NCI-H1694 treated with DMSO at 0.1 percent for 48 hours (cell line): Measurements from ENCODE around the gene NTSR2.
"Not testable (repeated sequence)": the region's sequence is repeated elsewhere in the genome, so short reads cannot be mapped to it uniquely, and the experiment has no call there.

Experiments used
- DNase-seq: peaks from one replicate; lab custom pipeline; 2025; lab: John Stamatoyannopoulos, UW

Gene NTSR2

GRCh38 chr2:11679486-11680181 lies 9.6 kb upstream of the NTSR2 start:
- DNase-seq, result no peak

GRCh38 chr2:11679016-11679415 lies 9.0 kb upstream of the NTSR2 start:
- DNase-seq, result no peak

- no peak for DNase-seq
Measured at GRCh38 chr2:11678306-11678960, 8.4 kb upstream of the NTSR2 start.

DNA sequence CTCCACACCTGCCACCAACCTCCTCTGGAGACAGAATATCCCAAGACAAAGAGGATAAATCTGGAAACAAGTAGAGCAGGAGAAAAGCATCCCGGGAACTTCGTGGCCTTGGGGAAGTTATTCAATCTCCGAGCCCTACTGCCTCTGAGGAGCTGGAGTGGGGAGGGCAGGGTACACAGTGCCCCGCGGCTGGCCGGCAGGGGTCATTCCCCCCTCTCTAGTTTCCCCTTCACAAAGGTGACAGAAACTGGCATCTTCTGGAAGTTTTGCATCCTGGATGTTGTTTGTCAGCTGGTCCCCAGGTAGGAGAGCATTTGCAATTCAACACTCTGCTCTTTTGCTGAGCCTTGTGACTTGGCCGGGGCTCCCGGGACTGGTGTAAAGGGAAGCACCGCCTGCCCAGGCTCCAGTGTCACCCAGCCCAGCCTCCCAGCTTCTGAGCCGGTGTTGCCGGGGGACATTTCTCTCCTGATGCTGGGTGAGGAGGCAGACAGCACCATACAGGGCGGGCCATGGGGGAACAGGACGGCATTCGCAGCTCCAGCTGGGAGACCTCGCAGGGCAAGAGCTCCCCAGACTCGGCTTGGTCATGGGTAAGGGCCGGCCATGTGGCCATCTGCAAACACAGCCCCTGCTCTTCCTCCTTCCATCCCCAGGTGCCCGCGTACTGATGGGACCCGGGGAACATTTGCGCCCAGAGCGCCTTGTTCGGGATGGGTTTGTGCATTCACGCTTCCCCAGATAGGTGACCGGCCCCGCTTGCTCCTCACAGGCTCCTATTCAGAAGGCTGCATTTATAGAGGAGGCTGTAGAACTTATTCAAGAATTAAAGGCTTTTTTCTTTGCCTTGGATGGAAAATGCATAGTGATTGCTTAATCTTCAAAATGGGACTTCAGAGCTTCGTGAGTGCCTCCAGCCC lies 7.4 kb upstream of the NTSR2 start:
- DNase-seq, result no peak

DNA sequence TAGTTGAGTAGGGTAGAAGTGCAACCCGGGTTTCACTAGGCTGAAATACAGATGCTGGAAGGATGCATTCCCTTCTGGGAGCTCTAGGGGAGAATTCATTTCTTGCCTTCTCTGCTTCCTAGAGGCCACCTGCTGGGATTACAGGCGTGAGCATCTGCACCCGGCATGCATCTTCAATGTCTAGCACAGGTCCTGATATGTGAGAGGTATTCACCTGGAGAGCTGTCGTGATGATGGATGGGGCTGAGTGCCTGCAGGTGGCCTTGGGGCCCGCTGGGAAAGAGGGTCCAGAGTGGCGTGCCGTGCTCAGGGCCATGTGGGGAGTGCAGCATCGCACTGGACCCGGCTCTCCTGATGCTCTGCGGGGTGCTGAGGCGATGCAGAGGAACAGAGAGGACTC lies 6.6 kb upstream of the NTSR2 start:
- DNase-seq, result no peak

GRCh38 chr2:11675423-11676112 lies 5.6 kb upstream of the NTSR2 start:
- DNase-seq, result no peak

- DNase-seq, result no peak
Measured at GRCh38 chr2:11674983-11675382, 5.0 kb upstream of the NTSR2 start.

DNA sequence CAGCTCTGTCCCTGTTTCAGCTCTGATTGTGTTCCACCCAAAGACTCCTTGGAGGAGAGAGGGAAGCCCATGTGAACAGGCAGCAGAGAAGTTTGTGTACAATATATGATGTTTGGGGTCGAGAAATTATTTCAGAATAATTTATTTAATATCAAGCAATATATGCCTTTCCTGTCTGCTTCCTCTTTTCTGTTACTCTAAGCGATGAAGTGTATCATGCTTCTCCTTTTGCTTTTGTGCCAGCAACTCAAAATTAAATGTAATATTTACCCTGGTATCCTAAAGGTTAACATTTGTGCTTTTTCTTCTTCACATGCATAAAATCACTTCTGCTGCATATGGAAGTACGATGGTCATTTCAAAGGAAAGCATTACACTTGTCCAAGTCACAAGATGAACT lies 2.4 kb upstream of the NTSR2 start:
- DNase-seq, result no peak

DNA sequence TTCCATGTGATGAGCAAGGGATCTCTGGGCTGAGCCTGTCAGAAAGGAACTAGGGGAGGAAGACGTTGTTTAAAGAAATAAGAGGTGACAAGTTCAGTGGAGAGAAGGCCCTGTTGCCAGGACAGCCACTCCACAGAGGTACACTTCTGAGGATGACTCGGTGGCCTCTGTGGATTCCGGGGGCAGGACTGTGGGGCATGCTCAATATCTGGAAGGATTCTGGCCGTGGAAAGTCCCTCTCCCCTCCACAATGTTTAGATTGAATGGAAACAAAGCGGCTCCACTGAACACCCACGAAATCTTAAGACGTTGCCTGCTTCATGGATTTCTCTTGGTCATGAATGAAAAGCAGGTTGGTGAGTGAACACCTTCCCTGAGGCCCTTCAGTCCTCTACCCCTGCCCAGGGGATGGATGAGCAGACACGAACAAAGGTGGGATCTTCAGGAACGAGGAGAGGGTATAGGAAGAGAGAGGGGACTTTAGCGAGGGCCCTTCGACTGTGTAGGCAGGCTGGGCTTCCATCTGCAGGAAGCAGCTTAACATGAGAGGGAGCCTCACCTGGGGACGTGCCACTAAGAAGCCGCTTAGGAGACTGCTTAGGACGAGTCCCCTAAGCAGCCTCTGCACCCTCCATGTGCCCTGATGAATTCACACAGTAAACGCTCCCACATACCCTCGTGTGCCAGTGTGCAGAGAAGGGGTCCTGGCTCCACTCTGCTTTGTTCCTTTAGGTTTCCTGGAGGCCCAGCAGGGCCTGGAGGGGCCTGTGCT lies 1.9 kb downstream of the NTSR2 start:
- DNase-seq, result no peak

DNA sequence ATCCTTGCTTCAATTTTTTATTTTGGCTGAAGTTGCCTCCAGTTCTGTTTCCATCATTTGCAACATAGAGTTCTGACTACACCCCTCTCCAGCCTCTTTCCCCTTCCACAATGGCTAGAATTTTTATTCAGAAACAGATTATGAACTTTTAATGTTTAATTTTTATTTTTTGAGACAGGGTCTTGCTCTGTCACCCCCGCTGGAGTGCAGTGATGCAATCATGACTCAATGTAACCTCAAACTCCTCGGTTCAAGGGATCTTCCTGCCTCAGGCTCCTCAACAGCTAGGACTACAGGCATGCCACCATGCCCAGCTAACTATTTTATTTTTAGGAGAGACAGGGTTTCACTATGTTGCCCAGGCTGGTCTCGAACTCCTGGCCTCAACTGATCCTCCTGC lies 2.8 kb downstream of the NTSR2 start:
- no peak for DNase-seq

DNA sequence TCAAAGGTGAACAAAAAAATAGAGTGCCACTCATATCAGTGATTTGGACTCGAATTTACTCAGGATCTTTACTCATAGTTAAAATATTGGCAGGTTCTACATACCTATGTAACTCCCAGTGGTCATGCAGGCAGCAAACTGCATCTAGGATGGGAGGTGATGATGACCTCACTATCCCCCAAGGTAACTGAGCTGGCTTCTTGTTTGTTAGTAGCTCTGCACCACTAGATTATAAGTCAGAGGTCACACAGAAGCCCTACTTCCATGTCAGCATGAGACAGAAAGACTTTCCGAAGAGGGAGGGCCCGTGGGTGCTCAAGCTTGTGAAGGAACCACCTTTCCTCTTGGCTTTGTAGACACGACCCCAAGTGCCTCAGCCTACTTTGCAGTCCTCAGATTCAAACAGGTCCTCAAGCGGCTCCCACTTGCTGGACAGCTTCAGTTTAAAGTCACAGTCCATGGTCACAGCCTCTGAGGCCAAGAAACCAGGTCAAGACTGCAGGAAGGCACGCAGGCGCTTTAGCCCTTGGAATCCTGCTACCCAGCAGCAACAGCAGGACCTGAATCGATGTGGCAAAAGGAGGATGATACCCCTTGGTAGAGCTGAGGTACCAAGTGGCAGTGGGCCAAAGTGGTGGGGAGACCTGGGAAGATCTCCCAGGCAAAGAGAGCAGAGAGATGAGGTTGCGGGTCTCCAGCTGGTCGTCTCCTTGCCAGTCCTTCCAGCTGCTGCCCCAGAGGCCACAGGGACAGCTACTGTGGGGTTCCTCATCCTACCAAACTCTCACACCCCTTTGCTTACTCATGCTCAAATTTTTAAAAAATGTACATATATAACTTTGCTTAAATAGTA lies 4.3 kb downstream of the NTSR2 start:
- no peak for DNase-seq

DNA sequence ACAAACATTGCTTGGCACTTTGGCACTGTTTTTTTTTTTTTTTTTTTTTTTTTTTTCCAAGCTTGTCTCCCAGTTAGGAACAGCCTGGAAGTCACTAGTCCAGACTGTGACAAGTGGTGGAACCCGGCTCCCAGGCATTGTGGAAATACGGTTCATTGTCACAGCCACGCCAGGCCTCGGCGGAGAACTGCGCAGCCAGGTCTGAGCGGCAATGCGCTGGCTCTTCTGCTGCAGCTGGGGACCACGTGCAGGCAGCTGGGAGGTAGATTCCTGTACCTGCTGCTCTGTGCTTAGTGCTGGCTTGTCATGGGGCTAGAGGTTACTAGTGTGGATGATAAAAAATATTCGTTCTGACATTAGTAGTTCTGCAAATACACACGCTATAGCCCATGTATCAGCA lies 5.0 kb downstream of the NTSR2 start:
- DNase-seq, result no peak

DNA sequence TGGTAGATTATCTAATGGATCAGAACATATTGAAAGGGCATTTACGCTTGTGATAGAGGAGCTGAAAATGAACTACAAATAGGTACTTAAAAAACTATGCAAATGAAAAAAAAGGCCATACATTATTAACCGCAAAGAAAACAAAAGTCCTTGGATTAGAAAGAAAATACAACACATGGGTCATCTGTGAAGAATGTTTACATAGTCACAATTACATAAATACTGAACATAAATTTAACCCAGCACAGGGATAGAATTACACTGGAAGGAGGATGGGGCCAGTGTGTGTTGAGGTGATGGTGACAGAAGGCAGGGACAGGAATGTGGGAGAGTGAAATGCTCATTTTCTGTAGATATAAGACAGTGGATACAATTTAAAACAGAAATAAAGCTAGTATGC lies 6.6 kb downstream of the NTSR2 start:
- no peak for DNase-seq

- DNase-seq, result no peak
Measured at GRCh38 chr2:11662882-11663281, 7.1 kb downstream of the NTSR2 start.

DNA sequence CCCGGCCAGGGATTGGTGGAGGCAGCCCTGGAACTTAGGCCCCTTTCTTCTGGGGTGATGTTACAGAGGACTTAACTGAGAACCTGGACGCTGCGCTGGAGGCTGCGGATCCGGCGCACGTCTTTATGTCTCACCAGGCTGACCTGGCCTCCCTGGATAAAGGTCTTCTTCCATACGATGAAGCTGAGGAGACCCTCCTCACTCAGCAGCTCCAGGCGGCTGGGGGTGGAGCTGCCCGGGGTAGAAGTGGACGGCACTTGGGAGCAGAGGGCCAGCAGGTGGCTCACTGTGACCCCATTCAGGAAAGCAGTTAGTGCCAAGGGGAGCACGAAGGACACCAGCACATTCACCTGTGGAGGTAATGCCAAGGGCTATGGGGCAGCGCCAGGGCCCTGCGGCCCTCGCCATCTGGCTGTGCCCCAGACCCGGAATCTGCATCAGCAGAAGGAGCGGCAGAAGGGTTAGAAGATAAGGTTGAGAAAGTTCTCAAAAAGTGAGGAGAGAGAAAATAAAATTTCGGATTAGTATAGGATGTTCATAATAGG lies 8.0 kb downstream of the NTSR2 start:
- DNase-seq, result no peak

GRCh38 chr2:11660396-11660795 lies 9.6 kb downstream of the NTSR2 start:
- DNase-seq, result not testable (repeated sequence)

GRCh38 chr2:11659851-11660250 lies 10.1 kb downstream of the NTSR2 start:
- no peak for DNase-seq

GRCh38 chr2:11659115-11659475 lies 10.9 kb downstream of the NTSR2 start:
- no peak for DNase-seq

DNA sequence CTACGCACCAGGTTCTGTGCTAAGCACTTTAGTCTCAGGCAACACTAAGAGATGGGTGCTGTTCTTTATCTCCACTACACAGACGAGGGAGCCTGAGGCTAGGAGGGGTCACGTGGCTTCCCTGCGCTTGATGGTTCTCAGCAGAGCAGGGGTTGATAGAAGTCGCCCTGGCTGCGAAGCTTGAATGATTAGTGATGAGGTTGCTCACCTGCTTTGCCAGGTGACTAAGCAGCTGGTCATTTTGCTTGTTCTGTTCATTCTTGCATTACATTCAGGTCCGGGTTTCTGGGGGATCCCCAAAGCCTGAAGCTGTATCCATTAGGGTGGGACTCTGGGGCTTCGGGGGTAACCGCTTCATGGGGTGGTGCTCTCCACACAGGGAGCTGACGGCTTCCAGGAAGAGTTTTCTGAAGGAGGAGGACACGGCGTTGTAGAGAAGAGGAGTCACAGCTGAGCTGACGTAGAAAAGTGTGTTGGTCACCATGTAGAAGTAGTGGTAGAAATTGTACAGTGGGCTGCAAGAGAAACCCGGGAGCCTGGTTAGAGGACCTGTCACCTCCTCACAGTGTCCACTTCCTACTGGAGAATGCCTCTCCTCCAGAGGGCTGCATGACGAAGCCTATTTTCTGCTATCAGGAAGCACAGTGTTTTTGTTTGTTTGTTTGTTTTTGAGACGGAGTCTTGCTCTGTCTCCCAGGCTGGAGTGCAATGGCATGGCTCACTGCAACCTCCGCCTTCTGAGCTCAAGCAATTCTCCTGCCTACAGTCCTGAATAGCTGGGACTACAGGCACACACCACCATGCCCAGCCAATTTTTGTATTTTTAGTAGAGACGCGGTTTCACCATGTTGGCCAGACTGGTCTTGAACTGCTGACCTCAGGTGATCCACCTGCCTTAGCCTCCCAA lies 11.5 kb downstream of the NTSR2 start:
- no peak for DNase-seq
